SK-N-SH (cell line): Measurements from ENCODE around the gene UBE2E2. TPM values are rescaled to one million over a fixed set of nuclear protein-coding genes. Genes with fewer than 3 reads are reported as not detected.

Experiments
- CTCF ChIA-PET: fragments of 300-600, 350-600 bp; formaldehyde crosslinking; extraction: SDS; loops from one replicate; lab custom pipeline; 2021; lab: Yijun Ruan, JAX
- POLR2A ChIA-PET: fragments of 350-600 bp; sonication (Branson Sonifier 250); formaldehyde crosslinking; extraction: SDS; loops from one replicate; lab custom pipeline; 2020; ENCODE audit warnings: antibody characterized with exemption, inconsistent platforms; lab: Yijun Ruan, JAX
- DNase-seq: peaks from one replicate; pipeline ENCODE4 v3.0.0; 2012
- H2AFZ ChIP-seq: fragments of 200-600 bp; sonication (generic); 2 replicates; pipeline ENCODE4 v1.8.1; 2016; ENCODE audit warnings: antibody characterized with exemption, mild to moderate bottlenecking, low read depth
- H3F3A ChIP-seq: fragments of 200-600 bp; sonication (generic); replicated peaks from 2 replicates; pipeline ENCODE3; 2016; ENCODE audit warnings: antibody characterized with exemption, mild to moderate bottlenecking; ENCODE audit not compliant: insufficient read depth
- H3K27ac ChIP-seq, 2 experiments: fragments of 200-500 bp in 1 of 2; fragments of 200-600 bp in 1 of 2; sonication (Bioruptor generic) in 1 of 2; sonication (generic), shearing (Covaris generic) in 1 of 2; 2 replicates each; pipeline versions ENCODE4 v1.5.1 to v1.6.1; 2014 to 2016; ENCODE audit warnings: low read depth in 2 of 2, inconsistent platforms in 1 of 2, low read length in 1 of 2, mild to moderate bottlenecking in 1 of 2, mixed read lengths in 1 of 2
- H3K27me3 ChIP-seq: fragments of 200-600 bp; sonication (generic), shearing (Covaris generic); 2 replicates; pipeline ENCODE4 v1.6.1; 2016; ENCODE audit warnings: mixed run types; ENCODE audit not compliant: insufficient read depth
- H3K36me3 ChIP-seq, 2 experiments: fragments of 200-500 bp in 1 of 2; fragments of 200-600 bp in 1 of 2; sonication (Bioruptor generic) in 1 of 2; sonication (generic) in 1 of 2; replicated peaks in 1 of 2; 2 replicates each; pipeline versions ENCODE3 to v1.5.1; 2014 to 2016; ENCODE audit warnings: low read length in 1 of 2, mild to moderate bottlenecking in 1 of 2; ENCODE audit not compliant: insufficient read depth in 2 of 2, control insufficient read depth in 1 of 2
- H3K4me1 ChIP-seq, 2 experiments: fragments of 200-500 bp in 1 of 2; fragments of 200-600 bp in 1 of 2; sonication (Bioruptor generic) in 1 of 2; sonication (generic), shearing (Covaris generic) in 1 of 2; 2 replicates each; pipeline versions ENCODE4 v1.5.1 to v1.6.1; 2014 to 2016; ENCODE audit warnings: low read depth in 1 of 2, low read length in 1 of 2, mixed run types in 1 of 2; ENCODE audit not compliant: insufficient read depth in 2 of 2, control insufficient read depth in 1 of 2
- H3K4me2 ChIP-seq: fragments of 200-600 bp; sonication (generic), shearing (Covaris generic); 2 replicates; pipeline ENCODE4 v1.6.1; 2017; ENCODE audit warnings: mixed run types
- H3K4me3 ChIP-seq, 2 experiments: fragments of 200-500 bp in 1 of 2; fragments of 200-600 bp in 1 of 2; sonication (Bioruptor generic) in 1 of 2; sonication (generic), shearing (Covaris generic) in 1 of 2; 2 replicates each; pipeline versions ENCODE4 v1.5.1 to v1.8.1; 2014 to 2016; ENCODE audit warnings: low read depth in 2 of 2, inconsistent platforms in 1 of 2, low read length in 1 of 2, mild to moderate bottlenecking in 1 of 2, mixed read lengths in 1 of 2, moderate library complexity in 1 of 2
- H3K79me2 ChIP-seq: fragments of 200-600 bp; sonication (generic); 2 replicates; pipeline ENCODE4 v1.8.1; 2017; ENCODE audit warnings: mild to moderate bottlenecking; ENCODE audit not compliant: insufficient read depth
- H3K9ac ChIP-seq: fragments of 200-600 bp; sonication (generic); 2 replicates; pipeline ENCODE4 v1.6.1; 2017; ENCODE audit warnings: mixed run types
- H3K9me2 ChIP-seq: fragments of 200-600 bp; sonication (generic); 2 replicates; pipeline ENCODE4 v1.6.1; 2017; ENCODE audit warnings: mixed run types
- H3K9me3 ChIP-seq: fragments of 200-600 bp; sonication (generic); 2 replicates; pipeline ENCODE4 v1.6.1; 2017; ENCODE audit warnings: mixed run types, mild to moderate bottlenecking, moderate library complexity
- H4K20me1 ChIP-seq: fragments of 200-600 bp; sonication (generic); 2 replicates; pipeline ENCODE4 v1.6.1; 2017; ENCODE audit warnings: mild to moderate bottlenecking, mixed run types; ENCODE audit not compliant: insufficient read depth
- CHD2 ChIP-seq: fragments of 150-350 bp; IDR thresholded peaks from 2 replicates; pipeline ENCODE4 v1.6.1; 2018; ENCODE audit warnings: low read length; ENCODE audit not compliant: partially characterized antibody
- EZH2phosphoT487 ChIP-seq: fragments of 200-600 bp; sonication (generic); IDR thresholded peaks from 2 replicates; pipeline ENCODE4 v1.6.1; 2017; ENCODE audit warnings: low read depth, mixed run types, mild to moderate bottlenecking, antibody characterized with exemption, moderate library complexity, borderline replicate concordance
- FOSL2 ChIP-seq: IDR thresholded peaks from 2 replicates; pipeline ENCODE4 v1.4.0; 2012; ENCODE audit warnings: low read depth, mild to moderate bottlenecking, moderate library complexity, borderline replicate concordance
- FOXJ3 ChIP-seq: sonication (generic); formaldehyde crosslinking; IDR thresholded peaks from 2 replicates; pipeline ENCODE4 v1.5.1; 2020; ENCODE audit warnings: mild to moderate bottlenecking, missing genetic modification reagents
- GABPA ChIP-seq: IDR thresholded peaks from 2 replicates; pipeline ENCODE4 v1.4.0; 2012; ENCODE audit warnings: low read depth, mild to moderate bottlenecking
- GATA2 ChIP-seq: sonication (generic); formaldehyde crosslinking; IDR thresholded peaks from 2 replicates; pipeline ENCODE4 v1.5.0; 2020; ENCODE audit warnings: mild to moderate bottlenecking, missing genetic modification reagents
- JUND ChIP-seq: IDR thresholded peaks from 2 replicates; pipeline ENCODE4 v1.4.0; 2012
- NFIC ChIP-seq: IDR thresholded peaks from 2 replicates; pipeline ENCODE4 v1.4.0; 2012; ENCODE audit warnings: borderline replicate concordance
- RAD21 ChIP-seq: IDR thresholded peaks from 2 replicates; pipeline ENCODE4 v1.6.1; 2012; ENCODE audit warnings: mild to moderate bottlenecking, low read length
- RFX5 ChIP-seq: IDR thresholded peaks from 2 replicates; pipeline ENCODE4 v1.6.1; 2012; ENCODE audit warnings: mild to moderate bottlenecking, improper control_type of control experiment, low read length
- SIN3A ChIP-seq: IDR thresholded peaks from 2 replicates; pipeline ENCODE4 v1.6.1; 2012; ENCODE audit warnings: low read depth, mild to moderate bottlenecking, low read length, moderate library complexity, borderline replicate concordance
- SMC3 ChIP-seq: IDR thresholded peaks from 2 replicates; pipeline ENCODE4 v1.6.1; 2012; ENCODE audit warnings: low read depth, low read length, improper control_type of control experiment
- TAF1 ChIP-seq: IDR thresholded peaks from 2 replicates; pipeline ENCODE4 v1.6.1; 2012; ENCODE audit warnings: low read depth, mild to moderate bottlenecking, low read length, moderate library complexity, borderline replicate concordance
- TEAD4 ChIP-seq: IDR thresholded peaks from 2 replicates; pipeline ENCODE4 v1.4.0; 2012; ENCODE audit warnings: mild to moderate bottlenecking, borderline replicate concordance; ENCODE audit not compliant: insufficient read depth
- YY1 ChIP-seq: IDR thresholded peaks from 2 replicates; pipeline ENCODE4 v1.4.0; 2012; ENCODE audit warnings: low read depth, mild to moderate bottlenecking
- WGBS: methylation state at CpG from one replicate; pipeline ENCODE4 v1.1.6; 2017; ENCODE audit warnings: low lambda C conversion rate; 5-methylcytosine and 5-hydroxymethylcytosine counted together
- polyA plus RNA-seq, 3 experiments: library from polyadenylated mRNA; depleted of rRNA; stranded (reverse); fragments of >200 nt; gene quantifications; 2 replicates each; pipeline ENCODE4 v1.2.3, GENCODE V29; 2012
- TF ChIP-seq, protein P1 (sequence below): IDR thresholded peaks from 2 replicates; pipeline ENCODE4; 2012
- TF ChIP-seq, protein P2 (sequence below): IDR thresholded peaks from 2 replicates; pipeline ENCODE4 v1.4.0; 2012; ENCODE audit warnings: low read depth, borderline replicate concordance
- TF ChIP-seq, protein P3 (sequence below): IDR thresholded peaks from 2 replicates; pipeline ENCODE4 v1.4.0; 2012; ENCODE audit warnings: low read depth
- TF ChIP-seq, protein P4 (sequence below): fragments of 150-350 bp; IDR thresholded peaks from 2 replicates; pipeline ENCODE4 v1.6.1; 2017; ENCODE audit warnings: antibody characterized with exemption, low read length, low read depth, borderline replicate concordance
- TF ChIP-seq, protein P5 (sequence below): IDR thresholded peaks from 2 replicates; pipeline ENCODE4 v1.6.1; 2012; ENCODE audit warnings: mild to moderate bottlenecking, low read depth, low read length, moderate library complexity

UBE2E2 gene
- polyA plus RNA-seq, 1 of the 3 experiments (the other 2 are of a cell fraction): 46.4 TPM

DNA sequence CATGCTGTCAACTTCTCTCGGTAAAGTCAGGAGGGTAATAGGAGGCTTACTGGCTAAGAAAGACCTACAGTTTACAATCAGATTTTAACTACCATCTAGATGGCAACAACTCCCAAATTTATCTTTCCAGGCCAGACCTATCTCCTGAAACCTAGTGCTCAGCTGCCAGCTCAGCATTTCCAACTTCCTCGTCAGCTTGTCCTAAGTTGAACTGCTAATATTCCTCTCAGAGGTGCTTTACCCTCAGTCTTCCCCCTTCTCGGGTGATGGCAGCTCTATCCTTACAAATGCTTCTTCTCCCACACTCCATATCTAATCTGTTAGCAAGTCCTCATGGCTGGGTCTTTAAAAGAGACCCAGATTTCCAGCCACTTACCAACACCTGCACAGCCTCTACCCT lies 36.9 kb upstream of the UBE2E2 start:
- Histone ChIP-seq H3K36me3 (no peaks in the 10 kb centered on the region), H3K27ac (no peak overlapping the region), H2AFZ (no peak overlapping the region), H3K79me2 (no peaks in the 10 kb centered on the region), H3K4me1 (no peaks in the 10 kb centered on the region), H3K9me3 (no peaks in the 10 kb centered on the region), H3F3A (no peaks in the 10 kb centered on the region), H3K4me2 (no peak overlapping the region), H3K9me2 (no peaks in the 10 kb centered on the region), H3K27me3 (no peaks in the 10 kb centered on the region), H4K20me1 (no peaks in the 10 kb centered on the region), H3K4me3 (no peak overlapping the region), H3K9ac (no peak overlapping the region)
- 82% methylated on average over 3 of the region's 3 CpGs for WGBS
- TF ChIP-seq RFX5: no peak
- TF ChIP-seq, protein P1, sequence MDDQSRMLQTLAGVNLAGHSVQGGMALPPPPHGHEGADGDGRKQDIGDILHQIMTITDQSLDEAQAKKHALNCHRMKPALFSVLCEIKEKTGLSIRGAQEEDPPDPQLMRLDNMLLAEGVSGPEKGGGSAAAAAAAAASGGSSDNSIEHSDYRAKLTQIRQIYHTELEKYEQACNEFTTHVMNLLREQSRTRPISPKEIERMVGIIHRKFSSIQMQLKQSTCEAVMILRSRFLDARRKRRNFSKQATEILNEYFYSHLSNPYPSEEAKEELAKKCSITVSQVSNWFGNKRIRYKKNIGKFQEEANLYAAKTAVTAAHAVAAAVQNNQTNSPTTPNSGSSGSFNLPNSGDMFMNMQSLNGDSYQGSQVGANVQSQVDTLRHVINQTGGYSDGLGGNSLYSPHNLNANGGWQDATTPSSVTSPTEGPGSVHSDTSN: no peak
- TF ChIP-seq, protein P2, sequence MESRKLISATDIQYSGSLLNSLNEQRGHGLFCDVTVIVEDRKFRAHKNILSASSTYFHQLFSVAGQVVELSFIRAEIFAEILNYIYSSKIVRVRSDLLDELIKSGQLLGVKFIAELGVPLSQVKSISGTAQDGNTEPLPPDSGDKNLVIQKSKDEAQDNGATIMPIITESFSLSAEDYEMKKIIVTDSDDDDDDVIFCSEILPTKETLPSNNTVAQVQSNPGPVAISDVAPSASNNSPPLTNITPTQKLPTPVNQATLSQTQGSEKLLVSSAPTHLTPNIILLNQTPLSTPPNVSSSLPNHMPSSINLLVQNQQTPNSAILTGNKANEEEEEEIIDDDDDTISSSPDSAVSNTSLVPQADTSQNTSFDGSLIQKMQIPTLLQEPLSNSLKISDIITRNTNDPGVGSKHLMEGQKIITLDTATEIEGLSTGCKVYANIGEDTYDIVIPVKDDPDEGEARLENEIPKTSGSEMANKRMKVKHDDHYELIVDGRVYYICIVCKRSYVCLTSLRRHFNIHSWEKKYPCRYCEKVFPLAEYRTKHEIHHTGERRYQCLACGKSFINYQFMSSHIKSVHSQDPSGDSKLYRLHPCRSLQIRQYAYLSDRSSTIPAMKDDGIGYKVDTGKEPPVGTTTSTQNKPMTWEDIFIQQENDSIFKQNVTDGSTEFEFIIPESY: no peak
- no peak for TF ChIP-seq JUND
- no peak for TF ChIP-seq FOXJ3 (CRISPR knock-in tag)
- no peak for TF ChIP-seq GABPA
- no peak for TF ChIP-seq TAF1
- TF ChIP-seq EZH2phosphoT487: no peak
- TF ChIP-seq NFIC: no peak
- TF ChIP-seq, protein P3, sequence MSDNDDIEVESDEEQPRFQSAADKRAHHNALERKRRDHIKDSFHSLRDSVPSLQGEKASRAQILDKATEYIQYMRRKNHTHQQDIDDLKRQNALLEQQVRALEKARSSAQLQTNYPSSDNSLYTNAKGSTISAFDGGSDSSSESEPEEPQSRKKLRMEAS: no peak
- no peak for TF ChIP-seq SMC3
- TF ChIP-seq, protein P4, sequence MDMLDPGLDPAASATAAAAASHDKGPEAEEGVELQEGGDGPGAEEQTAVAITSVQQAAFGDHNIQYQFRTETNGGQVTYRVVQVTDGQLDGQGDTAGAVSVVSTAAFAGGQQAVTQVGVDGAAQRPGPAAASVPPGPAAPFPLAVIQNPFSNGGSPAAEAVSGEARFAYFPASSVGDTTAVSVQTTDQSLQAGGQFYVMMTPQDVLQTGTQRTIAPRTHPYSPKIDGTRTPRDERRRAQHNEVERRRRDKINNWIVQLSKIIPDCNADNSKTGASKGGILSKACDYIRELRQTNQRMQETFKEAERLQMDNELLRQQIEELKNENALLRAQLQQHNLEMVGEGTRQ: no peak
- TF ChIP-seq GATA2 (CRISPR knock-in tag): no peak
- TF ChIP-seq, protein P5, sequence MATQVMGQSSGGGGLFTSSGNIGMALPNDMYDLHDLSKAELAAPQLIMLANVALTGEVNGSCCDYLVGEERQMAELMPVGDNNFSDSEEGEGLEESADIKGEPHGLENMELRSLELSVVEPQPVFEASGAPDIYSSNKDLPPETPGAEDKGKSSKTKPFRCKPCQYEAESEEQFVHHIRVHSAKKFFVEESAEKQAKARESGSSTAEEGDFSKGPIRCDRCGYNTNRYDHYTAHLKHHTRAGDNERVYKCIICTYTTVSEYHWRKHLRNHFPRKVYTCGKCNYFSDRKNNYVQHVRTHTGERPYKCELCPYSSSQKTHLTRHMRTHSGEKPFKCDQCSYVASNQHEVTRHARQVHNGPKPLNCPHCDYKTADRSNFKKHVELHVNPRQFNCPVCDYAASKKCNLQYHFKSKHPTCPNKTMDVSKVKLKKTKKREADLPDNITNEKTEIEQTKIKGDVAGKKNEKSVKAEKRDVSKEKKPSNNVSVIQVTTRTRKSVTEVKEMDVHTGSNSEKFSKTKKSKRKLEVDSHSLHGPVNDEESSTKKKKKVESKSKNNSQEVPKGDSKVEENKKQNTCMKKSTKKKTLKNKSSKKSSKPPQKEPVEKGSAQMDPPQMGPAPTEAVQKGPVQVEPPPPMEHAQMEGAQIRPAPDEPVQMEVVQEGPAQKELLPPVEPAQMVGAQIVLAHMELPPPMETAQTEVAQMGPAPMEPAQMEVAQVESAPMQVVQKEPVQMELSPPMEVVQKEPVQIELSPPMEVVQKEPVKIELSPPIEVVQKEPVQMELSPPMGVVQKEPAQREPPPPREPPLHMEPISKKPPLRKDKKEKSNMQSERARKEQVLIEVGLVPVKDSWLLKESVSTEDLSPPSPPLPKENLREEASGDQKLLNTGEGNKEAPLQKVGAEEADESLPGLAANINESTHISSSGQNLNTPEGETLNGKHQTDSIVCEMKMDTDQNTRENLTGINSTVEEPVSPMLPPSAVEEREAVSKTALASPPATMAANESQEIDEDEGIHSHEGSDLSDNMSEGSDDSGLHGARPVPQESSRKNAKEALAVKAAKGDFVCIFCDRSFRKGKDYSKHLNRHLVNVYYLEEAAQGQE: no peak
- no peak for TF ChIP-seq CHD2
- no peak for TF ChIP-seq YY1
- no peak for TF ChIP-seq FOSL2
- no peak for TF ChIP-seq SIN3A
- TF ChIP-seq RAD21: no peak
- no peak for TF ChIP-seq TEAD4
- DNase-seq: no peak
- ChIA-PET POLR2A (no interaction called here), CTCF (interaction anchor here (1.5 kb wide), 1 partner anchor 19 kb away, joined by 4 read pairs; no protein-coding TSS in a partner anchor)
